Pulmonary artery endothelial cell (primary cell): ENCODE results near the gene AMHR2. TPM values are rescaled to one million over a fixed set of nuclear protein-coding genes. Genes with fewer than 3 reads are reported as not detected.
"Not testable (repeated sequence)": the region's sequence is repeated elsewhere in the genome, so short reads cannot be mapped to it uniquely, and the experiment has no call there.

Experiments used
- DNase-seq: peaks from one replicate; pipeline ENCODE4 v3.0.0-alpha.2; 2011; ENCODE audit warnings: low read depth, low spot score
- total RNA-seq: library from RNA; depleted of rRNA; stranded (reverse); fragments of >200 nt; gene quantifications from 2 replicates; pipeline ENCODE4 v1.2.3, GENCODE V29; 2014

The AMHR2 gene
- total RNA-seq, 1 donor from 2014 or later: not detected

DNA sequence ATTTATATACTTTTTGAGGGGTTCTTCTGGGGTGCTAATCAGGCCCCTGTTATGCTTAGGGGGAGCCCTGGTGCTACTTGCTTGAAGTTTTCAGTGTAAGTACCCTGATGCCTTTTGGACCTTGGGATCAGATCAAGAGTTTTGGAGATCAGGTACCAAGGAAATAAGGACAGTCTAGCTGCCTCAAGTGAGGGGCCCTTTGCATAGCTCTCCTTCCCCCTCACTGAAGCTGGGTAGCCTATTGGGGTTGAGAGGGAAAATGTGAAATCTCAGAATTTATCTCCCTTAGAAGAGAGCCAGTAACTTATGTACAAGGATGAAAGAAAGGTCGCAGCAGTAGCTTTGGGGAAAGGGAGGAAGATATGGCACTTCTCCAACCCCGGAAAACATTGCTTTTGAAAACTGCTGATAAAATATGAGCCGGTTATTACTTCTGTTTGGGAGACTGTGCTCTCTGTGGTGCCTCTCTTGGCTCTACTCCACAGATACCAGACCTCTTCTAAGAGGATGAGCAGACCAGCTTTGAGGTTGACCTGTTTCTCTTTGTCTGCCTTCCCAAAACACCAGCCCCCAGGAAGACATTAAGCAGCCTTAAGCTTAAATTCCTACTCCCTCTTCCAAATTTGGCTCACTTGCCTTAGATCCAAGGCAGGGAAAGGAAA lies 8.8 kb upstream of the AMHR2 start:
- DNase-seq: no peak

DNA sequence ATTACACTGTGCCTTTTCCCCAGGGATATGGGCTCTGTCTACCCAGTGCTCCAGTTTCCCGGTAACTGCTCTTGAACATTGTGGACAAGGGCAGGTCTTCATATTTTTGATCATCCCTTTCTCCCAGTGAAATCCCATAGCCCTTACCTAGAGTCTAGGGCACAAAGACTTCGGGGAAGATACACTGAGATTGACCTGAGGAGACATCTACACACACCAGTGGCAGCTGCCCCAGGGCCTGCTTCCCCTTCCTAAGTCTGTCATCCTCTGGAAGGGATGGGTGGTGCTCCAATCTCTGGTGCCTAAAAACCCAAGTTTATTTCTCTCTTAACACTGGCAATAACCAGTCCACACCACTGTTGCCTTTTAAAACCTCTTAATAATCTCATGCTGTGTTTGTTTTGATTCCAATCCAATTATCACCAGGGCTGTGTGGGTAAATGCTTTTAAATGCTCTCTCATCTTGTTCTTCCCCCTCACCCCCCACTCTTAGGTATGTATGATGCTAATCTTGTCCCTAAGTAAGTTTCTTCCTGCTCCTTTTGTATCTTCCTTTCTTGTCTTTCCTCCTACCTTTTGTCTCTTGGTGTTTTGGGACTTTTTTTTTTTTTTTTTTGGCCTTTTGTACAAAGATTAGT lies 7.8 kb upstream of the AMHR2 start:
- not testable (repeated sequence) for DNase-seq

- not testable (repeated sequence) for DNase-seq
Observed at GRCh38 chr12:53417291-53417816, 6.3 kb upstream of the AMHR2 start.

DNA sequence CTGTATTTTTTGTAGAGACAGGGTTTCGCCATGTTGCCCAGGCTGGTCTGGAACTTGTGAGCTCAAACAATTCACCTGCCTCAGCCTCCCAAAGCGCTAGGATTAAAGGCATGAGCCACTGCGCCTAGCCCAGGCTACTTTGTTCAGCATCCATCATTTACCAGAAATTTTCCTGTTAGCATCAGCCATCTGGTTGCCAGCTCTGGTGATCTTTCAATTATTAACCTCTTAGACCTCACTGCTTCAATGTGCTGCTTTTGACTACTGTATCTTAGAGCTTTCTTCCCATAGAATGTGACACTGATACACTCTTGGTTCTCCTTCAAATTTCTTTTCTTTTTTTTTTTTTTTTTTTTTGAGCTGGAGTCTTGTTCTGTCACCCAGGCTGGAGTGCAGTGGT lies 5.4 kb upstream of the AMHR2 start:
- no peak for DNase-seq

DNA sequence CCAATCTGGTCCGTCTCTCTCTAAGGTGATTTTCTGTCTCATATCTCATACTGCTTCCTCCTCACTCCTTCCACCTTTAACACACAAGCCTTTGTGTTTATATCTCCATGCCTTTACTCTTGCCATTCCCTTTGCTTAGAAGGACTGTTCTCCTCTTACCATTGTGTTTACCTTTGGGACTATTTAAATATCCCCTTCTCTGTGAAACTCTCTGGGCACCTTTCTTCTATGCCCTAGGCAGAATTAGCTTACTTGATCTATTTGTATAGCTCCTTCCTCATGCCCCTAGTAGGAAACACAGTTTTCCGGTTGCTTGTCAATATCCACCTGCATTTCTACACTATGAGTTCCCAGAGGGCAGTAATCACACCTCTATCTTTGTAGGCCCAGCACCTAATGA lies 3.9 kb upstream of the AMHR2 start:
- no peak for DNase-seq

DNA sequence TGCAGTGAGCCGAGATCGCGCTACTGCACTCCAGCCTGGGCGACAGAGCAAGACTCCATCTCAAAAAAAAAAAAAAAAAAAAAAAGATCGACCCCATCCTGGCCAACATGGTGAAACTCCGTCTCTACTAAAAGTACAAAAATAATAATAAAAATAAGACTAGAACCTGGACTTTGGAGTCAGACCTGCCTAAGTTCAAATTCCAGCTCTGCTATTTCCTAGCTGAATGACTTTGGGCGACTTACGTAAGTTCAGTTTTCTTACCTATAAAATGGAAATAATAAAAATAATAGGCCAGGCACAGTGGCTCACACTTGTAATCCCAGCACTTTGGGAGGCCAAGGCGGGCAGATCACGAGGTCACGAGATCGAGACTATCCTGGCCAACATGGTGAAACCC lies 1.4 kb upstream of the AMHR2 start:
- DNase-seq: not testable (repeated sequence)

DNA sequence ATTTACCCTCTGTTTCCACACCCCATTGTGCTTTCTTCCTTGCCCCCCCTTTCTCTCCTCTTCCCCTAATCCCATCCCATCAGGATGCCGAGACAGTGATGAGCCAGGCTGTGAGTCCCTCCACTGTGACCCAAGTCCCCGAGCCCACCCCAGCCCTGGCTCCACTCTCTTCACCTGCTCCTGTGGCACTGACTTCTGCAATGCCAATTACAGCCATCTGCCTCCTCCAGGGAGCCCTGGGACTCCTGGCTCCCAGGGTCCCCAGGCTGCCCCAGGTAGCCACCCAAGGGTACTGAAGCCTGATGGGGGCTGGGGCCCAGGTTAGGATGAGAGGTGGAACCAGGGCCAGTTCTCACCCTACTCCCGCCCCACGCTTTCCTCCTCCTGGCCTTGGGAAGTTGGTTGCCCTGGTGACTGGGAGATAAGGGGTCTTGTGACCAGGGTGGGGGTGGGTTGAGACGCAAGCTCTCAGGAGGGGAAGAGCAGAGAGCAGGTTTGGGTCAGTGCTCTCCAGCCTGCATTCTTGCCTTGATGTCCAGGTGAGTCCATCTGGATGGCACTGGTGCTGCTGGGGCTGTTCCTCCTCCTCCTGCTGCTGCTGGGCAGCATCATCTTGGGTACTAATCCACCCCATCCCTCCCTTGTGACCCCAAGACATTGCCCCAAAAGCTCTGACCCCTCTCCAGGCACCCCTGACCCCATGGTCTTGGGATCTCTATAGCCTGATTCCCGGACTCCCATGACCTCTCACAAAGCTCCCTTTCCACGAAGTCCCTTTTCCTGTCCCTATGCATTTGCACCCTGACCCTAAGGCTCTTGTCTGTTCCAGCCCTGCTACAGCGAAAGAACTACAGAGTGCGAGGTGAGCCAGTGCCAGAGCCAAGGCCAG lies 1.2 kb downstream of the AMHR2 start:
- no peak for DNase-seq

- DNase-seq: no peak
Observed at GRCh38 chr12:53425515-53426150, 2.0 kb downstream of the AMHR2 start.

- DNase-seq: no peak
Observed at GRCh38 chr12:53427905-53428594, 4.4 kb downstream of the AMHR2 start.

GRCh38 chr12:53428741-53429140 lies 5.1 kb downstream of the AMHR2 start:
- DNase-seq: no peak

GRCh38 chr12:53430116-53430515 lies 6.5 kb downstream of the AMHR2 start:
- no peak for DNase-seq

DNA sequence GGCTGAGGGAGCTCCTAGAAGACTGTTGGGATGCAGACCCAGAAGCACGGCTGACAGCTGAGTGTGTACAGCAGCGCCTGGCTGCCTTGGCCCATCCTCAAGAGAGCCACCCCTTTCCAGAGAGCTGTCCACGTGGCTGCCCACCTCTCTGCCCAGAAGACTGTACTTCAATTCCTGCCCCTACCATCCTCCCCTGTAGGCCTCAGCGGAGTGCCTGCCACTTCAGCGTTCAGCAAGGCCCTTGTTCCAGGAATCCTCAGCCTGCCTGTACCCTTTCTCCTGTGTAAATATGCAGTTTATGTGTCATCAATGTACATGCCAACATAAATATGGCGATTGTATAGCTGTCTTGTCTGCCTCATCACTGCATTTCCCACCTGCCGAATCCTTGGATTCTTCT lies 7.5 kb downstream of the AMHR2 start:
- DNase-seq: no peak

- not testable (repeated sequence) for DNase-seq
Observed at GRCh38 chr12:53435326-53435725, 11.7 kb downstream of the AMHR2 start.

GRCh38 chr12:53439582-53439981 lies 15.9 kb downstream of the AMHR2 start:
- DNase-seq: not testable (repeated sequence)

DNA sequence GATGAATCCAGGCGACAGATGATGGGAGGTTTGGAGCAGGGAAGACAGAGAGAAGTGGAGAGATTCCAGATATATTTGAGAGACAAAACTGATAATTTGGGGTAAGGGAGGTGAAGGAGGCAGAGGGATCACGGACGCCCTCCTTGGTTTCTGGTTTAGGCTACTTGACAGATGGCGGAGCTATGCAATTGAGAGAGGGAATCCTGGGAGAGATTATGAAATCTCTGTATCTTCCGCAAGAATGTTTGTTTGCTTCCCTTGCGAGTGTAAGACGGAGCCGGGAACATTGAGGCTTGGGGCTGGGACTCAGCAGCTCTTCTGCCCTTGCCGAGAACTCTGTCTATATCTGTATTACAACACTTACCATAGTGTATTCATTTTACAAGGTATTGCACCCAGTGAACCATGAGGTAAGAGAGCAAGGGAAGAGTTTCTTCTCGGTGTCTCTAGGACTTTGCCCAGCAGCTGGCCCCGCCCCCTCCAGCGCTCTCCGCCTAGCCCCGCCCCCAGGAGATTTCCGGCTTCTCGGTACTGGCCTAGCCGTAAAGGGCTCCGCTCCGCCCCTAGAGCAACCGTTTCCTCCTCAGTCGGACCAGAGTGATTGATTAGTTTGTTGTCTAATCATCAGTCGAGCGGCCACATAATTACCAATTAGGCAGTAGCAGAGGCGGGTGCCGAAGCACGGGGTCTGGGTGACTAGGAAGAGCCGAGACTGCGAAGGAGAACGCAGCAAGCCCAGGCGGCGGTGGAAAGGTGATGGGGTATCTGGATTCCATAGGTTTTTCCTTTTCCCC lies 17.6 kb downstream of the AMHR2 start, which contains the start of gene PRR13:
Gene PRR13, plus strand, starts transcription at position 695 of the 794 bp plus-strand sequence. CDS start 981 bp downstream, outside the sequence.
- peak; percentile 99 for DNase-seq

DNA sequence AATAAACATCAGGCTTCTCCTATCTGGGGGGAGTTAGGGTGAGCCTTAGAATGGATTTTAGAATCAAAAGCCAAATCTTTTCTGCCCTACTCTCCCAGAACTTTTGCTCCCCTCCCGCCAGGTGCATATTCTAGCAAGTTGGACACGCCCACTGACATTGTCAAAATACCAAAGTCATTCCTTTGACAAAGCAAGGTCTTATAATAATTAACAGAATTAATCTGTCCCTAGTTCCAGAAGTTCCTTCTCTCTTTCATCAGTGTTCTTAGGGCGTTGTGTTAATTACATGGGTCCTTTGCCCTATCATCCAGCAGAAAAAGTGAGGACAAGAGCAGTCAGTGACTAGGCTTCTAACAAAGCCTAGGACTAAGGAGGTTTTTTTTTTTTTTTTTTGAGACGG lies 20.3 kb downstream of the AMHR2 start:
- no peak for DNase-seq

- not testable (repeated sequence) for DNase-seq
Observed at GRCh38 chr12:53444593-53445325, 21.1 kb downstream of the AMHR2 start.

- DNase-seq: no peak
Observed at GRCh38 chr12:53450936-53451335, 27.3 kb downstream of the AMHR2 start.

GRCh38 chr12:53451661-53452158 lies 28.1 kb downstream of the AMHR2 start, which contains the start of gene PCBP2:
Gene PCBP2, plus strand, starts transcription at chr12:53452102. Its CDS starts 2,699 bp downstream, at chr12:53454801.
- DNase-seq: peak; percentile 98
